Measurements from ENCODE around the gene FNBP1.
A peak's percentile ranks its signal among the peaks of the same experiment; 100 is the strongest.

Gene FNBP1

DNA sequence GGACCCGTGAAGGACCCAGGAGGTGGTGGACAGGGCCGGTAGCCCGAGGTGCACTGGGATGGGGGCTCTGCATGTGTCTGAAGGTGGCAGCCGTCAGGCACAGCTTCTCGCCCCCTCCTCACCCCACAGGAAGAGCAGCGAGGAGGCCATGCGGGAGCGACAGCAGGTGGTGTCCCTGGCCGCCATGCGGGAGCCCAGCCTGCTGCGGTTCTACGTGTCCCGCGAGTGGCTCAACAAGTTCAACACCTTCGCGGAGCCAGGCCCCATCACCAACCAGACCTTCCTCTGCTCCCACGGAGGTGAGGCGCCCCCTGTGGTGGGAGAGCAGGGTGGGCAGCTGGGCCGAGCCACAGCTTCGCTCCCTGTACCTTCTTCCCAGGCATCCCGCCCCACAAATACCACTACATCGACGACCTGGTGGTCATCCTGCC is 167.8 kb downstream of the FNBP1 start:
- DNase-seq (ENCODE audit: low read depth): no peak

GRCh38 chr9:129874261-129875101 is 168.5 kb downstream of the FNBP1 start:
- no peak for DNase-seq (ENCODE audit: low read depth)

- DNase-seq (ENCODE audit: low read depth): no peak
Observed at GRCh38 chr9:129873563-129874190, 169.3 kb downstream of the FNBP1 start.

DNA sequence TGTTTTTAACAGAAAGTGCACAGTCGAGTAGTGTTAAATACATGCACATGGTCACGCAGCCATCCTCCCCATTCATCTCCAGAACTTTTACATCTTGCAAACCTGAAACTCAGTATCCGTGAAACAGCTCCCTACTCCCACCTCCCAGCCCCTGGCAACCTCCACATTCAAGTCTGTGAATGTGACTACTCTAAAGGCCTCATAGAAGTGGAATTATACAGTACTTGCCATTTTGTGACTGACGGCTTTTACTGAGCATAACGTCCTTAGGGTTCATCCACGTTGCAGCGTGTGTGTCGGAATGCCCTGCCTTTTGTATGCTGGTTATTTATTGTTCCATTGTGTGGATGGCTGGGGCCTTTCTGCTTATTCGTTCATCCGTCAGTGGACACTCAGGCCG is 171.9 kb downstream of the FNBP1 start:
- DNase-seq (ENCODE audit: low read depth): no peak

DNA sequence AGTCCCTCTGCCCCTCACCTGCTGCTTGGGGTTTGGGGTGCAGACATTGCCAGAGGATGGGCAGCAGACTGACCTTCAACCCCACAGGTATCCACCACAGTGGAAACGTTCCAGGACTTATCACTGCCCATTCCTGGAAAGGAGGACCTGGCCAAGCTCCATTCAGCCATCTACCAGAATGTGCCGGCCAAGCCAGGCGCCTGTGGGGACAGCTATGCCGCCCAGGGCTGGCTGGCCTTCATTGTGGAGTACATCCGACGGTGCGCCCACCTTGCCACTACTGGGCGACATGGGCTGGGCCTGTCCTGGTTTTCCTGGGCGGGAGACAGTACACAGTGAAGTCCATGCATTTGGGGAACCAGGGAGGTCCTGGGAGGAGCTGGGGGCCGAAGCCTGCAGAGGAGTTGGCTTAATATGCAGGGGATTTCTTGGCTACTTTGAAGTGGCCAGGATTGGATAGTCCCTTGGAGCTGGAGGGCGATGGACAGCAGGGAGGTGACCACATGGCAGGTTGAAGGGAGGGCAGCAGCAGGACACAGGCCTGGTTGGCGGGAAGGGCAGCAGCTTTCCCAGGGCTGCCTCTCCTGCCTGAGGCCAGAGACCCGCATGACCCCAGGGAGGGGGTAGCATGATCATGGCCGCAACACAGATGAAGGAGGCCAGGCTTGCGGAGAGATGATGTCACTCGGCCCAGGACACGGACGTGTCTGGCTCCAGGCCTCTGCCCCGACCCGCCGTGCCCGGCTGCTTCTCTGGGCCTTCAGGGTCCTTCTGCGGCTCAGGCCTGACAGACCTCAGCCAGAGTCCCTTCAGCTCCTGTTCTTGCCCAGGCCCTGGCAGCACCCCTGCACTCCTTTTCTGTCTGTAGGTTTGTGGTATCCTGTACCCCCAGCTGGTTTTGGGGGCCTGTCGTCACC is 173.1 kb downstream of the FNBP1 start:
- no peak for DNase-seq (ENCODE audit: low read depth)

- DNase-seq (ENCODE audit: low read depth): peak; percentile 84
Observed at GRCh38 chr9:129868872-129869486, 174.0 kb downstream of the FNBP1 start.

DNA sequence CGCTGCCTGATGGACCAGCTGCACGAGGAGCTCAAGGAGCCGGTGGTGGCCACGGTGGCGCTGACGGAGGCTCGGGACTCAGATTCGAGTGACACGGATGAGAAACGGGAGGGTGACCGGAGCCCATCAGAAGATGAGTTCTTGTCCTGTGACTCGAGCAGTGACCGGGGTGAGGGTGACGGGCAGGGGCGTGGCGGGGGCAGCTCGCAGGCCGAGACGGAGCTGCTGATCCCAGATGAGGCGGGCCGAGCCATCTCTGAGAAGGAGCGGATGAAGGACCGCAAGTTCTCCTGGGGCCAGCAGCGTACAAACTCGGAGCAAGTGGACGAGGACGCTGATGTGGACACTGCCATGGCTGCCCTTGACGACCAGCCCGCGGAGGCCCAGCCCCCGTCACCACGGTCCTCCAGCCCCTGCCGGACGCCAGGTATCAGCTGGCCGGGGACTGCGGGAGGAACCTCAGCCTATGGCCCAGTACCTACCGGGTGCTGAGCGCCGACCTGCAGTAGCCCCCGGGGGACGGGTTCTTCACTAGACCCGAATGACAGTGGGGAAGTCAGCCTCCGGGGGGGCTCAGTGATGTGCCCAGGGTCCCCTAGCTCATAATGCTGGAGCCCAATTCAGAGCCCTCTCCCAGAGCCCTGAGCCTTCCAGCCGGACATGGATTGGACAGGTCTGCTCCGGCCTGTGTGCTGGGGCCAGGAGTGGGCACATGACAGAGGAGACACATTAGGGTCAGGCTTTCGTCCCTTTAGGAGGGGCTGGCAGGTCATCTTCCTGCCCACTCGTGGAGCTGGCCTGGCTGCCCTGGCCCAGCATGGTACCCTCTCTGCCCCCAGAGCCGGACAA is 174.7 kb downstream of the FNBP1 start:
- DNase-seq (ENCODE audit: low read depth): no peak

GRCh38 chr9:129867136-129868022 is 175.6 kb downstream of the FNBP1 start:
- DNase-seq (ENCODE audit: low read depth): no peak

DNA sequence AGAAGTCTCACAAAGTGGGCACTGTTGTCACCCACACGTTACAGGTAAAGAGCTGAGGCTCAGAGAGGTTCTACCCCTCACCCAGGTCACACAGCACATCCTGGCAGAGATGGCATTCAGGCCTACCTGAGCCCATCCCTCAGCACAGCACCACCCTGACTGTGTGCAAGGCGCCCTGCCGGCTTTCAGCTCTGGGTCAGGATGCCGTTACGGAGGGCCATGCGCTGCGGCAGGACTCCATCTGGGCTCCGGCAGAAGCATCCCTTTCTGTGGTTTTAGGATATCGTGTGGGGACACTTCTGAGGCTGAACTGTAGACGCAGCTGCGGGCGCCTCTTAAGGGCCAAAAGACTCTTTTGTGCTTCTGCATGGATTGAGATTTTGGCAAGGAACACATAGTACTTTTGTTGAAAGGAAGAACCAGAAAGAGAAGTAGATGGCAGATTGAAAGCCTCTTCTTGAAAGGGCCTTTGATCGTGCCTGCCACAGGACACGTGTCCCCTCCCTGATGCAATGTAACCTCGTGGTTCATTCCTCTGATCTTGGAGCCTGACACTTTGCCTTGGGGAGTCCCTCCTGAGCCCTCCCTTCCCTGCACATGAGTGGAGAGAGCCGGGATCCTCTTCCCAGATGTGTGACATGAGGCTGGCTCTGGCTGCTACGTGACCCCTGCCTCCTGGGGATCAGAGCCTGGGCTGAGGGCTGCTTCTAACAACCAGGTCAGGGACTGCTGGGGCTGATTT is 176.4 kb downstream of the FNBP1 start:
- DNase-seq (ENCODE audit: low read depth): no peak

DNA sequence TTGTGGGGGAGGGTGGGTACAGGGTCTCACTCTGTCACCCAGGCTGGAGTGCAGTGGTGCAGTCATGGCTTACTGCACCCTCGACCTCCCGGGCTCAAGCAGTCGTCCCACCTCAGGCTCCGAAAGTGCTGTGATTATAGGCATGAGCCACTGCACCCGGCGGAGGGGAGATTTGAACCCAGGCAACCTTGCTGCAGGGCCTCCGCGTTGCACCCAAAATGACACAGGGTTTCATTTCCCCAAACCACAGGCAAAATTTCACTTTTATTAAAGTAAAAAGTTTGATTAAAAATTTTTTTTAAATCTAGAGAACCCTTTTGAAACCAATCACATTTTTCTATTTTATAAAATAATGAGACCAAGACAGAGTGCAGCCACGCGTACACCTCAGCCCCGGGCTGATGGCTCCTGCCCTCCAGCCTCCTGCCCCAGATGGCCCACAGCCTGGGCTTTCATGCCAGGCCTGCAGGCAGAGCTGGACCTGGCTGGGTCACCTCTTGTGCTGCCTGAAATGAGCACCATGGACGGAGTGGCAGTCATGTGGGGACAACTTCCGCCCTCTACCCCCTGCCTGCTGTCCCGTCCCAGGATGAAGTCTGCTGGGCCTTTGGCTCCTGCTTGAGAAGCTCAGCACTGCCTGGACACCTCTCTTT is 177.2 kb downstream of the FNBP1 start:
- no peak for DNase-seq (ENCODE audit: low read depth)

DNA sequence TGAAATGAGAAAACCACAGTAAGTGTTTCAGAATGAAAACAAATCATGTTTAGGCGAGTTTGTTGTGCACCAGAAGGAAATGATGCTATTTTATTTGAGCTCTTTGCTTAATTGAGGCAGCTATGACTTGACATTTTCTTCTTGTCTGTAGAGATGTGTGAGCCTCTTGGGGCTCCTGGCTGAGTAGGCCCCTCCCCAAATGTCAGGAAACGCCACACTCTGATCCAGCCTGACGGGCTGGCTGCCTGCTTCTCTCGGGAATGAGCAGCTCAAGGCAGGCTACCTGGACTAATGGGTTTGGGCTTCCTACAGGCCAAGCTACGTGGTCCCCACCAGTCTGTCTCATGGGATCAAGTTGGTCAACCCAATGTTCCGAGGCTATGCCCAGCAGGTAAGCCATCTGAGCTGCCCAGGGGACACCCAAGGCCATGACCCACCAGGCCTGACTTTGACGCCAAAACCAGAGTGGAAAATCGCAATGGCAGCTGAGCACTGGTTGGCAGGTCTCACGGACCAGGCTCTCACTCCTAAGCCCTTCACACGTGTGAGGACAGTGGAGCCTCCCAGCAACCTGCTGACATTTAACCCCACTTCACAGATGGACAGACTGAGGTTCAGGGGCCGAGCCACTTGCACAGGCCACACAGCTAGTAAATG is 177.9 kb downstream of the FNBP1 start:
- DNase-seq (ENCODE audit: low read depth): no peak

GRCh38 chr9:129863059-129863690 is 179.8 kb downstream of the FNBP1 start:
- DNase-seq (ENCODE audit: low read depth): no peak

DNA sequence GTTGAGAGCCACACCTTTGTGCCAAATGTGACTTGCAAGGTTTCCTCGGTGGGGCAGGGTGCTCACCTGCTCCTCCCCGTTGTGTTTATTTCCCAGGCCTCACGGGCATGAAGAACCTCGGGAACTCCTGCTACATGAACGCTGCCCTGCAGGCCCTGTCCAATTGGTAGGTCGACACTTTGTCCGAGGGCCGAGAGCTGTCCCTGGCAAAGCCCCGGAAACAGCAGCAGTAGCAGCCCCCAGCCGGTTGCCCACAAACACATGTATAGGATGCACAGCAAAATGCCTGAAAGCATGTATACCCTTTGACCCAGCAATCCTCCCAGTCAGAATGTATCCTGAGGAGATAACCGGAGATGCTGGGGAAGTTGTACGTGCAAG is 181.6 kb downstream of the FNBP1 start:
- no peak for DNase-seq (ENCODE audit: low read depth)

- no peak for DNase-seq (ENCODE audit: low read depth)
Observed at GRCh38 chr9:129860653-129861446, 182.1 kb downstream of the FNBP1 start.

- no peak for DNase-seq (ENCODE audit: low read depth)
Observed at GRCh38 chr9:129858167-129858962, 184.6 kb downstream of the FNBP1 start.

DNA sequence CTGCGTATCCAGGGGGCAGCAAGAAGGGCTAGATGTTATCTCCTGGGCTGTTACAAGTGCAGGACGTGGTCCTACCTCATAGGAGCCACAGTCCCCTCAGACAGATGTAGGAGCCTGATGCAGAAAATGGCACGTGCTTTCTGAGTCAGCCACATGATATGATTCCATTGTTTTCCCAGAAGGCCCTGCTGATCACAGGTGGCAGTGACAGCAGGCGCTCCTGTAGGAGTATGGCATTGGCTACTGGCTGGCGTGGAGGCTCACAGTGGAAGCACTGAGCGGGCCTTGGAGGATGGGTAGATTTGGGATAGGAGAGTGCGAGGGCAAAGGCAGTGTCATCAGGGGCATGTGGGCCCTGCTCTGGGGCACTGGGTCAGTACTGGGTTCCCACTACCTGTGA is 185.8 kb downstream of the FNBP1 start:
- DNase-seq (ENCODE audit: low read depth): no peak
